GM10266 (cell line): ENCODE results near the gene RYR2.

ENCODE experiments used
- DNase-seq: peaks from one replicate; pipeline ENCODE4 v3.0.0; 2012; ENCODE audit errors: extremely low spot score
- TF ChIP-seq, protein P1 (sequence below): IDR thresholded peaks from 2 replicates; pipeline ENCODE4 v1.5.1; 2012; ENCODE audit warnings: mild to moderate bottlenecking, low read depth; ENCODE audit not compliant: control insufficient read depth, insufficient read depth; ENCODE audit errors: missing control alignments

Gene RYR2

DNA sequence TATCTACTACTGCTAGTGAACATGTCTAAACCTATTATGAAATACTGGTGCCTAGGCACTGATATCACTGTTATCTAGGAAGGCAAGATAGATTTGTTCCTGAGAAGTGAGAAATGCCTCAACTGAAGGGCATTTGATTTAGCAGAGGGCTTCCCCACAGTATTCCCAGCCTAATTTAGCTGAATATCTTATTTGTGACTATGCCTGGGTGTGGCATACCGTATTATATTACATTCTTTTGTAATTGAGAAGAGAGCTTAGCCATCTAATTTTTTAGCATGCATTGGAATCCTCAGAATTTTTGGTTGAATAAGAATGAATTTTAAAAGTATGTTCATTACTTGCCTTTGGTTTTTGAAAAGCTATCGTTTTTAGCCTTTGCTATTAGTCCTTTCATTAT, 749.6 kb downstream of the RYR2 start:
- TF ChIP-seq, protein P1, sequence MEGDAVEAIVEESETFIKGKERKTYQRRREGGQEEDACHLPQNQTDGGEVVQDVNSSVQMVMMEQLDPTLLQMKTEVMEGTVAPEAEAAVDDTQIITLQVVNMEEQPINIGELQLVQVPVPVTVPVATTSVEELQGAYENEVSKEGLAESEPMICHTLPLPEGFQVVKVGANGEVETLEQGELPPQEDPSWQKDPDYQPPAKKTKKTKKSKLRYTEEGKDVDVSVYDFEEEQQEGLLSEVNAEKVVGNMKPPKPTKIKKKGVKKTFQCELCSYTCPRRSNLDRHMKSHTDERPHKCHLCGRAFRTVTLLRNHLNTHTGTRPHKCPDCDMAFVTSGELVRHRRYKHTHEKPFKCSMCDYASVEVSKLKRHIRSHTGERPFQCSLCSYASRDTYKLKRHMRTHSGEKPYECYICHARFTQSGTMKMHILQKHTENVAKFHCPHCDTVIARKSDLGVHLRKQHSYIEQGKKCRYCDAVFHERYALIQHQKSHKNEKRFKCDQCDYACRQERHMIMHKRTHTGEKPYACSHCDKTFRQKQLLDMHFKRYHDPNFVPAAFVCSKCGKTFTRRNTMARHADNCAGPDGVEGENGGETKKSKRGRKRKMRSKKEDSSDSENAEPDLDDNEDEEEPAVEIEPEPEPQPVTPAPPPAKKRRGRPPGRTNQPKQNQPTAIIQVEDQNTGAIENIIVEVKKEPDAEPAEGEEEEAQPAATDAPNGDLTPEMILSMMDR = no peak
- no peak for DNase-seq

DNA sequence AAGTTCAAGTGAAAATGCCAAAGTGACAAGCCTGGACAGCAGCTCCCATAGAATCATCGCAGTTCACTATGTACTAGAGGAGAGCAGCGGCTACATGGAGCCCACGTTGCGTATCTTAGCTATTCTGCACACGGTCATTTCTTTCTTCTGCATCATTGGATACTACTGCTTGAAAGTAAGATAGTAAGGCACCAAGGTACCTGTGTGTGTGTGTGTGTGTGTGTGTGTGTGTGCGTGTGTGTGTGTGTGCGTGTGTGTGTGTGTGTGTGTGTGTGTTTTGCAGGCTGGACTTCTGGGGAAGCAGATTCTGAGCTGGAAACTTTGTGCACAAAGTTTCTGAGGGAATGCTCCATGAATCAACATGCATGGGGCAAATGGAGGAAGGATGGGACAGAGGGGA, 750.2 kb downstream of the RYR2 start:
- no peak for DNase-seq
- TF ChIP-seq, protein P1 = no peak

DNA sequence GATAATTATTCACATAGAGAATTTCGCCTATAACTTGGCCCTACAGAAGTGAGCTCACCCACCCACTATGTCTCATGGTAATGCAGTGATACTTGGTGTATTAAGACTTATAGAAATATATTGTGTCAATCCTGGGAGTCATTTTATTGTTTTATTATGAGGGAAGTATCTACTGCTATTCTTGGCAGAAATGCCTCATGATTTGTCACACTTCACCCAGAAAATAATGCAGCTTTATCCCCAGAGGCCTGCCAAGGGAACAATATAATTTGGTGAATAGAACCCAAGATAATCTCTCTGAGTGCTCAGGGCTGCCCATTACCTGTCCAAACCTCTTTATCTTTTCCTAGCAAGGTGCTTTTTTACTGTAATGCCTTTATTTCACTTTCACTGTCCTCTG, 750.7 kb downstream of the RYR2 start:
- DNase-seq = no peak
- TF ChIP-seq, protein P1 = no peak

DNA sequence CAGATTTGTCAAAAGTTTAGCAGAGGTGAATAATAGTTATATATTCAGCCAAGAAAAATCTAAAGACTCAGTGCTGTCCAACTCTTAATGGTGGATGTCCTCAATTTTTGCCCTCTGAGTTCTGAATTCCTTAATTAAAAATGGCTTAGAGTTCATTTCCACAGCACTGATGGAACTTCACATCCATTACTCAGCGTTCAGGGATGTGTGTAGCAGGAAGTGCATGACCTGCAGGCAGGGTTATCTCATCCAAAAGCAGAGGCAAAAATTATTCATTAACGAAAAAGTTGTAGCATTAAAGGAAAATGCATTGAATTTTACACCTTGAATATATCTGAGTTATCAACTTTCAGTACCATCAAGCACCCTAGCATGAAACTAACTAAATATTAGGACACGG, 752.1 kb downstream of the RYR2 start:
- no peak for DNase-seq
- TF ChIP-seq, protein P1 = no peak

DNA sequence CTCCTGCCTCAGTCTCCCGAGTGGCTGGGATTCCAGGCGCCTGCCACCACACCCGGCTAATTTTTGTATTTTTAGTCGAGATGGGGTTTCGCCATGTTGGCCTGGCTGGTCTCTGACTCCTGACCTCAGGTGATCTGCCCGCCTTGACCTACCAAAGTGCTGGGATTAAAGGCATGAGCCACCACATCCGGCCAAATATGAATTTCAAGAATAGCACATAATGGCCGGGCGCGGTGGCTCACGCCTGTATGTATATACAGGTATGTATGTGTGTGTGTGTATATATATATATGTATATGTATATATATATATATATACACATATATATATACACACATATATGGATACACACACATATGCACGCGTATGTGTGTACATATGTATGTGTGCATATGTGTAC, 753.6 kb downstream of the RYR2 start:
- TF ChIP-seq, protein P1 = no peak

DNA sequence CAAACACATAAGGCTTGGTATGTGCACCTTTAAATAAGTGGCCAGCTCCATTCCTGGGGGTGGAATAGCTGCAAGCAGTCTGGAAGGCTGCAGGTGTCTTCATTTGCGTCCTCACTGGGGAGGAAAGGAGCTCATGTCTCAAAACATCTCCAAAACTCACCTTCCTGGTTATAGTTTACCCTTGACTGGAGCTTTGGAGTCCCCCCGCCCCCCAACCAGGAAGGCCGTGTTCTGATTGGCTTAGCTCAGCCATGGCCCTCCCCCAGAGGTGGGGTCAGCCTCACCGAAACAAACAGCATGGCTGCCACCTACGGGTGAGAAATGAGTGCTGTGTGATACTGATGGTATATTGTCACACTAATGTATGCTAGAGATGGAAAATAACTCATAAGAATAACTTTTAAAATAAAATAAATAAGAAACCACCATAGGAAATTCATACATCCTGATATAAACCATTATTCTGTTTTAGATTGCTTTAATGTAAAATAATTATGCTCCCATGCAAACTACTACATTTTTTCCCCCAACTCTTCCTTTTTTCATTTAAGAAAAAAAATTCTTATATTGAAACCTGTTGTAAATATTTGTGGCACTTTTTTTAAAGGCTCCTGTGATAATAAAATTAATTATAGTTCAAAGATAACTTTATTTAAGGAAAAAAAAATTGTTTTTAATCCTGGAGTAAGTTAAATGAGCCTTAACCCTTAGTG, 757.9 kb downstream of the RYR2 start:
- DNase-seq = peak; percentile 28
- TF ChIP-seq, protein P1 = peak; percentile 11

More for the DNA sequence above, 753.6 kb downstream of the RYR2 start:
- DNase-seq = no peak

DNA sequence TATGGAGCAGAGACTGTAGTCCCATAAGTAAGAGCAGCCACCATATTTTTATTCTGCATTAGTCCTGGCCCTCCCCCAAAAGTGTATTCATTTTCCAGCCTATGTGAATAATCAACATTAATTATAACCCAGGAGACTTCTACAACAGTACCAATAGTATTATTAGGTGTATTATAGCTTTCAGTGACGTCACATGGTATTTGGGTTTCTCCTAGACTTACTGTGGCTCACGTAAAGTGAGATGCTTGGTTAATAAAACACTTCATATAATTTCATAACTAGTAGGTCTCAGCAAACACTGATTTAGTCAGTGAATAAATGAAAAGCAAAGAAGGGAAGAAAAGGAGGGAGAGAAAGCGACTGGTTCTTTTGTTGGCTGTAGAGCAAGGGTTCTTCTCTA, 762.5 kb downstream of the RYR2 start:
- no peak for DNase-seq
- TF ChIP-seq, protein P1 = no peak
